GM18505 (cell line): Measurements from ENCODE around the gene NFYC.

Experiments
- ATAC-seq: cut with Tn5 transposase; IDR thresholded peaks from one replicate; pipeline ENCODE4 v1.9.1; 2021; ENCODE audit not compliant: unreplicated experiment
- POLR2A ChIP-seq: IDR thresholded peaks from 4 replicates; pipeline ENCODE4 v1.6.1; 2011; ENCODE audit warnings: borderline replicate concordance; ENCODE audit not compliant: insufficient read depth, insufficient read length; ENCODE audit errors: extremely low read depth

Gene NFYC

DNA sequence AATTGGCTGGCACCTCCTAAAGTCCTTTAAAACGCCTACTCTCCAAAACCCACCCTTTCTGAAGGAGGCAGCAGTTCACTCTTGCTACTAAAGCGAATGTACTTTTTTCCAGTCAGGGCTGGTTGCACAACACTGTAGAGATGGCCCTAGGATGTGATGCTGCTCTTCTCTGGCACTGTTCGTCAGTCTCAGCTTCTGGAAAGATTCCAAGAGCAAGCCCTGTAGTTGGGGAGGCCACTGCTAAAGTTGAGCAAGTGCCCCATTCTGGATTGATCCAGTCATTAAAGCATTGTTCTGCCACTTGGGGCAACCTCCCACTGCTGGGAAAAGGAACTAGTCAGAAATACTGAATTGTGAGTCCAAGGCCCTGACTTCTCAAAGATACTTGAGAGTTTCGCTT, 63.6 kb downstream of the NFYC start:
- TF ChIP-seq POLR2A, result no peak
- ATAC-seq, result no peak

DNA sequence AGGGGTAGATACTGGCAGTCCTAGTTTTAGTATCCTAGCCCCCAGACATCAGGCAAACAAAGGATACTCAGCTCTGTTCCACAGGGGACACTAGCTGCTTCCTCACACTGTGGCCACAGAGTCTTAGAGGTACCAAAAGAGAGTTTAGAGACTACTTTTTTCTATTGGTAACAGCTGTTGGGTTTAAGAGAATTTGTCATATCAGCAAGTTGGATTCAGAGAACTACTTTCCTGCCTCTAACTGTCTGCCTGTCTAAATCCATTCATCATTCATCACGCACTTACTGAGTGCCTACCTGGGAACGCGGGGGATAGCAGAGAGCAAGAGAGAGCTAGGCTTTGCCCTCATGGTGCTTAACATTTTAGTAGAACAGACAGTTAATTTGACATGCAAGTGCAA, 65.0 kb downstream of the NFYC start:
- no peak for TF ChIP-seq POLR2A
- no peak for ATAC-seq

DNA sequence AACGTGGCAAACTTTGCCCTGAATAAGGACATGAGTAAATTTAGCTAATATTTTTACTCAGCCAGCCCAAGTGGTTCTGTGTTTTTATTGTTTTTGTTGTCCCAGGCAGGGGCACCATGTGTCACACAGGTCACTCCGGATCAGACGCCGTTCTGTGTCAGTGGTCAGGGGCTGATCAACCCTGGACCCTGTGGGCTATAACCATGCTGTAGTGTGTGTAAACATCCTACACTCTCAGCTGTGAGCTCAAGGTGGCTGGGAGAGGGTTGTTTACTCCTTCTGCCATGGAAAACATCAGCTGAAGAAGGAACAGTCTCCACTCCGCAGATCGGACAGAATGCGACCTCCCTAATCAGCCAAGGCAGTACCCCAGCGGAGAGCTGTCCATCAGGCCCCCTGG, 65.6 kb downstream of the NFYC start:
- no peak for ATAC-seq
- TF ChIP-seq POLR2A, result no peak

DNA sequence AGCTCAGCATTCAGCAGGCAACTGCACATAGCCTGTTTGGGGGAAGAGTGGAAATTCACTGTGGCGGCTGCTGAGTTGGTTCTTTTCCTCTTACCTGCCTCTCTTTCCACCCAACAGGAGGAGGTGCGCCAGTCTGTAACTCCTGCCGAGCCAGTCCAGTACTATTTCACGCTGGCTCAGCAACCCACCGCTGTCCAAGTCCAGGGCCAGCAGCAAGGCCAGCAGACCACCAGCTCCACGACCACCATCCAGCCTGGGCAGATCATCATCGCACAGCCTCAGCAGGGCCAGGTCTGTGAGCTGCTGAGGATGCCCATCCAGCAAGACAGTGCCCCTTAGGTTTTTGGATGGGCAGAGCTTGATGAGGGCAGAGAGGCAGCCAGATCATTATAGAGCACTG, 66.5 kb downstream of the NFYC start:
- no peak for TF ChIP-seq POLR2A
- ATAC-seq, result no peak

DNA sequence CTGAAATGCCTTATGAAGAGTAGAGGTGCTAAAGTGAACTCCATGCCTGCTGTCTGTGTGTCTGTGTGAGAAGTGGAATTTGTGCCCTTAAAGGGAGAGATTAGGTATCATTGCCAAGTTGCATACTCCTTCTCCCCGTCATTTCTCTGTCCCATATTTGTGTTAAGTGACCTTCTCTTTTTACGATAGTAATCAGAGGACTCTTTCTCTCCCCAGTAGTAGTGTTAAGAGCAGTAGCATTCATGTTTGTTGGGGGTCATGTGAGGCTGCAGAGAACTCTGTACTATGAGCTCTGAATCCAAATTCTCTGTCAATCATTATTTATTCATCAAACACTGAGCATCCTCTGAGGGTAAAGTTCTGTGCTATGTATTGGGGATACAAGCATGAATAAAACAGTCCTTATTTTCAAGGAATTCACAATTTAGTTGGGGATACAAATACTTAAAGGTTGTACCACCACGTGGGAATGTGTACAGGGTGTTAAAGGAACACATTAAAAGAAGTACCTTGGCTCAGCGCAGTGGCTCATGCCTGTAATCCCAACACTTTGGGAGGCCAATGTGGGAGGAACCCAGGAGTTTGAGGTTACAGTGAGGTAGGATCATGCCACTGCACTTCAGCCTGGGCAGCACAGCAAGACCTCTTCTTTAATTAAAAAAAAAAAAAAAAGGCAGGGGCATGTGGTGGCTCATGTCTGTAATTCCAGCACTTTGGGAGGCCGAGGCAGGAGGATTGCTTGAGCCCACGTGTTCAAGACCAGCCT, 67.3 kb downstream of the NFYC start:
- no peak for TF ChIP-seq POLR2A
- ATAC-seq, result no peak

DNA sequence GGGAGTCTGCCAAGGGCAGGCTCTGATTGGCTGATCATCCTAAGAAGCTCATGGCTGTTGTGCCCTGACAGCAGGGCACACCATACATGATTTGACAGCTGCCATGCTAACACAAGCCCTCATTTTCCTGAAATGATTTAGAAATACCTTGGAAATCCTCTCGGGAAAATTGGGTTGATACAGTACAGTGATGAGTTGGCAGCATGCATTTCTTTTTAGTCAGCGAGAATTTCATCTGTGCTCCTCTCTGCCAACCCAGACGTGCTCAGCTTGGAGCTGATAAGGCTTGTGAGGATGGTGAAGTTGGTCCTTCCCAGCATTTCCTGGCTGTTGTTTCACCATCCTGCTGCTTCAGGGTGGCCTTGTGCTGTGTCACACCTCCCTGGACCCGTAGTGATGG, 69.5 kb downstream of the NFYC start:
- no peak for ATAC-seq
- TF ChIP-seq POLR2A, result no peak

DNA sequence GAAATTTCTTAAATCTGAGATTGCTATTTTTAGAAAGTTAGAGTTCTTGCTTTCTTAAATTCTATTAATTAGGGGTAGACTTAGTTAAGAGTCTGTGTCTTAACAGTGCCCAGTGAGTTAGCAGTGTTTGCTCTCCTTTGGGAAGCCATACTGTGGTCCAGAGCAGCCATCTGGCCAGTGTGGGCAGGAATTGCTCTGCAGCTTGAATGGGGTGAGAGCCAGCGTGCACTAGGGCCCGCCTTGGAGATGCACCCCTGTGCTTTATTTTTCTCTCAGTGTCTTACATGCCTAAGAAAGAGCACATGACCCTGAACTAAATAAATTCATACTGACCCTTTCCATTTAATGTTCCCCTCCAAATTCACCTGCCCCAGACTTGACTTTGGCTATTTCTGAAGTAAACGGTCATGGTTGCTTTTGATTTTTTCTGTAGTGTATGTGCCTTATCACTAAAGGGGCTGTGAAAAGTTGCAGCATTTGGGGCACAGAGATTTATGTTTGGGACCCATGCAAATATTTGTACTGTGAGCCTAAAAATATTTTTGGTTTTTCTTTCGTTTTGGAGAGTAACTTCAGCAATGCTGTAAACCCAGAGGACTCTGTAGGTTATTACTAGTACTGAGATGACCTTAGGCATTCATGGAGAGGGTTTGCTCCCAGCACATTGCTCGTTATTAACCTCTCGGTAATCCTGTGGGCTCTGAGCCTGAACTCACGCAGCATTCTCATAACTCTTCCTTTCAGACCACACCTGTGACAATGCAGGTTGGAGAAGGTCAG, 70.8 kb downstream of the NFYC start:
- no peak for TF ChIP-seq POLR2A
- ATAC-seq, result no peak

DNA sequence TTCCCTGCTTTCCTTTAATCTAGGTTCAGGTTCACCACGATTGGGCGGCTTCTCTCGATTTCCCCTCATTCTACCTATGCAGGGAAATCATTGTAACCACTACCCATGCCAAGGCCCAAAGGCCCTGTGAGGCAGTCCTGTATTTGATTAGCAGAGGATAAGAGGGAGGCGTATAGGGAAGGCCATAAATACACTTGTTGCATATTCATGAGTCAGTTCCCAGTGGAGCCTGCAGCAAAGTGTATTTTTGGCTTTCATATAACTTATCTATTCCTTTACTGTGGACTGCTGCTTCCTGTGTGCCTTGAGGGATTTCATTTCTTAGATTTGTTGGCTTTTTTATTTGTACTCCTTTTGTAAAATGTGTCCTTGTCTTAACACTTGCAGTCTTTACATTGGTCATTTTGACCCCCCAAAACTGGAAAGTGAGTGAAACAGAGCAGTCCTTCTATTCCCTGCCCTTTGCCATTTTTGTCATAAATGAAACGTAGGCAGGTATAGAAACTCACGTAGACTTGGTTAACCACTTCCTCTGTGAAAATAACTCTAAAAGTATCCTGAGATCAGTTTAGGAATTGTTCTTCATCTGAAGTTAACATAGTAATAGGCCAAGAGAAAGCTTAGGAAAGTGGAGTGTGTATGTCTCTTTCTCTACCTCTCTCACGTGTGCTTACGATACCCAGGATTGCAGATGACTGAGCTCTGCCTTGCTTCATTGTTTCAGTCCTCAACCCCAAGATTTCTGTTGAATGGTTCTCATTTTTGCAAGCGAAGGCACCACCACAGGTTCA, 72.4 kb downstream of the NFYC start:
- TF ChIP-seq POLR2A, result no peak
- no peak for ATAC-seq

DNA sequence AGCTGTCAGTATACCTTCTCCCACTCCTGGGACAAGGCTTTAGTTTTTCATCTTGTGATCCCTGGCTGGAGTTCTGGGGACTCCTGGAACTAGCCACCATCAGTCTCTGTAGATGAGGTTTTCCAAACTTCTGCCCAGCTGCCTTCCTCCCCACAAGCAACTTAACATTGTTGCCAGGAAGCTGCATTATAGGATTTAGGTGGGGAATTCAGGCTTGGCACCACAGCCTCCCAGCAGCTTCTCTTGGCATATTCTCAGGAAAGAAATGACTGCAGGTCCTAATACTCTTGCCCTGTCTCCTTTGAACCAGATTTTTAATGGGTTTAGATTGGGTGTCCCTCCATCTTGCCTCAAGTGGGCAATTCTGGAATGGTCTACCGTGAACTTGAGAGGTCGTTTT, 73.5 kb downstream of the NFYC start:
- TF ChIP-seq POLR2A, result no peak
- no peak for ATAC-seq

DNA sequence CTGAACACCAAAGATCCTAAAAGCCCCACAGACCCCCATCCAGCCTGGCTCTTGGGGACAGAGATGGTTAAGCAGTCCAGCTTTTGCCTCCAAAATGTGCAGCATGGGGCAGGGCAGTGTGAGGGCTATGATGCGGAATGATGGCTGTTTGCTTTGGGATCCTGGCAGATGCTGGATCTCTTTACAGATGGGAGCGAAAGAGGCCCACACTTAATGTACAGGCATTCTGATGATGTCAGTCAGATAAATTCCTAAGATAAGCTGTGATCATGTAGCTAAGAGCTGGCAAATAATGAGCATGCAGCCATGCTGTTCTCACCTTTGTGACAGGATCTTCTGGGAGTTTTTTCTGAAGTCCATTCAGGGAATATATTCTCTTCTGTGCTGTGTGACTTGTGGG, 74.5 kb downstream of the NFYC start:
- TF ChIP-seq POLR2A, result no peak
- ATAC-seq, result no peak

DNA sequence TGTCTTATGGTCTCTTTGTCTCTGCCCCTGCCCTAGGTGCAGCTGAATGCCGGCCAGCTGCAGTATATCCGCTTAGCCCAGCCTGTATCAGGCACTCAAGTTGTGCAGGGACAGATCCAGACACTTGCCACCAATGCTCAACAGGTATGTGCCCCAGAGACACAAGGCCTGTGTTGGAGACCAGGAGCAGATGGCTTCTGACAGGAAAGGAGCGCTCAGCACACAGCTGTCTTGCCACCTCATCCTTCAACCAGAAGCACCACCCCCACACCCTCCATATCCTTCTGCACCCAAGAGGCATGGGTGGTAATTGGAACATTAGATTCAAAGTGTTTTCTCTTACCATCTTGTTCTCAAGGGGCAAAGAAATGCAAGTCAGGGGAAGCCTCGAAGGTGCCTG, 75.1 kb downstream of the NFYC start:
- ATAC-seq, result no peak

DNA sequence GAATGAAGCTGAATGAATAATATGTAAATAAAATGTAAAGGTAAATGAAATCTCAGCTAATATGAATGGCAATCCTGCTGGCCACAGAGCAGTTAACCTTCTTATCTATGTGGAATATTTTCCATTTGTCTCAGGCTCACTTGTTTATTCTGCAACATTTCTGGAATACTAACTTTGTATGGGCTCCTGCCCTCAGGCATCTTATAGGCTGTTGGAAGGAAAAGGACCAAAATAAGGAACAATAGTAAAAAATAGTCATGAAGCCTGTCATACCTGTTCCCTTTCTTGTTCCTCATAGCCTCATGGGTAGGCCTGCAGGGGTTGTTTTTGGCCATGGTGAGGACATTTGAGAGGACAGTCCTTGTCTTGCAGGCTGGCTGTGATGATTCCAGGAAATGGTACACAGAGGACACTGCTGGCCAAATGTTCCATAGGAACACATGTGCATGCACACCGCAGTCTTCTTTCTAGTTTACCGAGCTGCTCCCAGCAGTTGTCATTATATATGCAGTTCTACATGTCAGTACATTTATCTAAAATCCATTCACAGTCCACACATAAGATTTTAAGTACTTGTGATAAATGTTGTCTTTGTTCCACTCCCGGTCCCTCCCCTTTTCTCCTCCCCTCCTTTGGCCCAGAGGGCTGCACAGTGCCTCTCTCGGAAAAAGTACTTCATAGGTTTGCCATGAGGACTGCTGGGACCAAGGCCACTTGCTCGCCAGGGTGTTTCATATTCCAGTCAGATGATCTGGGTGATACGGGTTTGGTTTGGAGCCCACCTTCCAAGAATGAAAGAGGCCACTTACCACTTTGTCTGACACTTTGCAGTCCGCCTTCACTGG, 76.9 kb downstream of the NFYC start:
- TF ChIP-seq POLR2A, result no peak
- no peak for ATAC-seq

More for the DNA sequence above, 75.1 kb downstream of the NFYC start:
- no peak for TF ChIP-seq POLR2A

DNA sequence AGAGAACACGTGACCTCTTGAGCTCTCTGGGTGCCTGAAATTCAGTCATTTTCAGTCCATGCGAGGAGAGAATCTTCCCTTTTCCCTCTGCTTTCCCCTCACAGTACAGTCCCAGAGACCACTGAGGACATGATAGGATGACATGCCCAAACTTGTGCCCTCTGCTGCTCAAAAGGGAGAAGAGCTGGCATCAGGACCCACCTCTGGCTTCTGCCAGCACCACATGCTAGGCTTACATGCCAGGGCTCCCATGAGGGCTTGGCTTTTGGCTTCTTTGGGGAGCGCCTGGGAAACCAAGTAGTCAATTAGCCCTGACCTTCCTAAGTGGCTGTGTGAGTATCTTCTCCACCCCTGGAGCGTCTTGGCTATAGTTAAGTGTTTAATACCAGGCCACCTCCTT, 78.3 kb downstream of the NFYC start:
- no peak for TF ChIP-seq POLR2A
- ATAC-seq, result no peak
